SW 1271 (cell line): ENCODE results near the gene BCAS4.
"Not testable (repeated sequence)": the region's sequence is repeated elsewhere in the genome, so short reads cannot be mapped to it uniquely, and the experiment has no call there.

Experiments used
- DNase-seq, 2 experiments: peaks; one replicate each; lab custom pipeline; 2025; lab: John Stamatoyannopoulos, UW

BCAS4 gene

DNA sequence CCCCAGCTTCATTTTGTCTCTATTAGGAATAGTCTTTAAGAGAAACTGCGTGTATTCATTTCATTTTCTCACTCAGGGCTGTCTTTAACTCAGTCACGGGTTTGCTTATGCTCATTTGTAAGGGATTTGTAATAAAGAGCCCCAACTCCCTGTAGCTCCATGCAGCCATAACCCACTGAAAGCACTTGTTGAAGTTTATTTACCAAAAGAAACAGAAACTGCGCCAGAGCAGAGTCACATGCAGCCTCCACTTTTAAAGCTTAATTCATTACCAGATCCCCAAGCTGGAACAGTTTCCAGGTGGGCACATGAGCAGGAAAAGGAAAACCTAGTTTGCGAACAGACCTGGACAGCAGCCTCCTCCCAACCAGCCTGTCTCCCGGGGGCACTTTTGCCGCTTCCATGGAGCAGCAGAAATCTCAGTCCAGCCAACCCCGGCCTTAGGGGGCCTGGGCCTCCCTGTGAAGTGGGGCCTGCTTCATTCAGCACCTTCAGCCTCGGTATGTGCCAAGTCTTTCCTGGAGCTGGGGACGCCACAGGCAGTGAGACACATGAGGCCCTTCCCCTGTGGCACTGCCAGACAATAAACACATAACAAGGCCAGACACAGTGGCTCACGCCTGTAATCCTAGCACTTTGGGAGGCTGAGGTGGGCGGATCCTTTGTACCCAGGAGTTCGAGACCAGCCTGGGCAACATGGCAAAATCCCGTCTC is 4.5 kb downstream of the BCAS4 start:
- no peak for DNase-seq

DNA sequence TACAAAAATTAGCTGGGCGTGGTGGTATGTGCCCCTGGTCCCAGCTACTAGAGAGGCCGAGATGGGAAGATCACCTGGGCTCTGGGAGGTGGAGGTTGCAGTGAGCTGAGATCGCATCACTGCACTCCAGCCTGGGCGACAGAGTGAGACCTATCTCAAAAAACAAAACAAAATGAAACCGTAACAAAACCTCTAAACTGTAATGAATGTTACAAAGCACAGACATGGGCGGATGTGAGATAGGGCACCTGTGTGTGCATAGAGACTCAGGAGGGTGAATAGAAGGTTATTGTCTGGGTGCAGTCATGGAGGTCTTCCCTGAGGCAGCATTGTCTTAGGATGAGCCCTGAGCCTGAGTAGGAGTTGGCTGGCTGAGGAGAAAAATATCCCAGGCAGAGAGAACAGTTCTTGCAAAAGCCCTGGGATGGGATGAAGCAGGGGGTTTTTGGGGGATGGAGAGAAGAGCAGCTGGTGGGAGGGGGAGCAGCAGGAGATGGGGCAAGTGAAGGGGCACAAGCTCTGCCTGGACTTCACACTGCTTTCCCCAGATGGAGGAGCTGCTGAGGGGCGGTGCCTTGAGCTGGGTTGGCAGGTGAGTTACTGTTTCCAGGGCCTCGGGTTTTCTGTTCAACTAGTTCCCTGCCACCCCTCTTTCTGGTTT is 5.2 kb downstream of the BCAS4 start:
- no peak for DNase-seq

DNA sequence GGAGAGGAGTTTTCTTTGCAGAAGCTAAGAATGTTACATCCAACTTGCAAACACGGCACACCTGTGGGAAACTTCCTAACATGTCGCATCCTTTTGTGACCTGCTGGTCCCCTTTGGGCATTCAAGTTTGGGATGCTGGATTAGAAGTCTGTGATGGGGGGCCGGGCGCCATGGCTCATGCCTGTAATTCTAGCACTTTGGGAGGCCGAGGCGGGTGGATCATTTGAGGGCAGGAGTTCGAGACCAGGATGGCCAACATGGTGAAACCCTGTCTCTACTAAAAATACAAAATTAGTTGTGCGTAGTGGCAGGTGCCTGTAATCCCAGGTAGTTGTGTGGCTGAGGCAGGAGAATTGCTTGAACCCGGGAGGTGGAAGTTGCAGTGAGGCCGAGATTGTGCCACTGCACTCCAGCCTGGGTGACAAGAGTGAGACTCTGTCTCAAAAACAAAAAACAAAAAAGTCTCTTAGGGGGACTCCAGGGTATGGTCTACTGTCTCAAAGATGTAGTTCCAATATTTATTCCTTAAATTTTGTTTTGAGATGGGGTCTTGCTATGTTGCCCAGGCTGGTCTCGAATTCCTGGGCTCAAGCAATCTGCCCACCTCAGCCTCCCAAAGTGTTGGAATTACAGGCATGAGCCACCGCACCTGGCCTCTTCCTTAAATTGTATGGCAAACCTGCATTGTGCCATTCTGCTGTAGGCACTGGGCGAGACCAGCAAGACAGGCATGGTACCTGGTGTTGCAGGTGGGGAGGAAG is 6.3 kb downstream of the BCAS4 start:
- DNase-seq: not testable (repeated sequence)

DNA sequence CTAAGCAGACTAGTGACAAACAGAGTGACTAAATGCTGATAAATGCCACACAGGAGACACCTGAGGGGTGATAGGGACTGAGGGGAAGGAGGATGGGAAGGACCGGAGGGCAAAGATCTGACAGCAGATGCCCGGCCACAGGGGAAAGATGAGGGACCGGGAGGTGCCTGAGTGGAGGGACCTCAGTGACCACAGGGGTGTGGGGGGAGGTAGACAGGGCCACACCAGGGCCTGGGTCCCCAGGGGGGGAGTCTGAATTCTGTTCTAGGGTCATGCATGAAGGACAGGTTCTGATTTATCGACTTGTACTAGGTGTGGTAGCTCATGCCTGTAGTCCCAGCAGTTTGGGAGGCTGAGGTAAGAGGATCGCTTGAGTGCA is 6.9 kb downstream of the BCAS4 start:
- DNase-seq: no peak

DNA sequence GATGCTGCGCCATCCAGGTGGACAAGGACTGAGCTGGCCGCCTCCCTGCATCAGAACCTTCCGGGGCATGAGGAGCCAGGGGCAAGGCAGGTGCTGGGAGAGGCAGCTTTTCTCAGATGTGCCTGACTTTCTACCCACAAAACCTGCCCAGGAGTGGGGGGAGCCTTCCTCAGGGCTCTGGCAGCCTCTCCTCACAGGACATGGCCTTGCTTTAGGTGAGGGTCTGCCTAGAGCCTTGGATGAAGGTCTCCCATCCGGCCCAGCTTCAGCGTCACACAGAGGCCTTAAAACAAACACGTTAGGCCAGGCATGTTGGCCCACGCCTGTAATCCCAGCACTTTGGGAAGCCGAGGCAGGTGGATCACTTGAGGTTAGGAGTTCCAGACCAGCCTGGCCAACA is 7.4 kb downstream of the BCAS4 start:
- no peak for DNase-seq

DNA sequence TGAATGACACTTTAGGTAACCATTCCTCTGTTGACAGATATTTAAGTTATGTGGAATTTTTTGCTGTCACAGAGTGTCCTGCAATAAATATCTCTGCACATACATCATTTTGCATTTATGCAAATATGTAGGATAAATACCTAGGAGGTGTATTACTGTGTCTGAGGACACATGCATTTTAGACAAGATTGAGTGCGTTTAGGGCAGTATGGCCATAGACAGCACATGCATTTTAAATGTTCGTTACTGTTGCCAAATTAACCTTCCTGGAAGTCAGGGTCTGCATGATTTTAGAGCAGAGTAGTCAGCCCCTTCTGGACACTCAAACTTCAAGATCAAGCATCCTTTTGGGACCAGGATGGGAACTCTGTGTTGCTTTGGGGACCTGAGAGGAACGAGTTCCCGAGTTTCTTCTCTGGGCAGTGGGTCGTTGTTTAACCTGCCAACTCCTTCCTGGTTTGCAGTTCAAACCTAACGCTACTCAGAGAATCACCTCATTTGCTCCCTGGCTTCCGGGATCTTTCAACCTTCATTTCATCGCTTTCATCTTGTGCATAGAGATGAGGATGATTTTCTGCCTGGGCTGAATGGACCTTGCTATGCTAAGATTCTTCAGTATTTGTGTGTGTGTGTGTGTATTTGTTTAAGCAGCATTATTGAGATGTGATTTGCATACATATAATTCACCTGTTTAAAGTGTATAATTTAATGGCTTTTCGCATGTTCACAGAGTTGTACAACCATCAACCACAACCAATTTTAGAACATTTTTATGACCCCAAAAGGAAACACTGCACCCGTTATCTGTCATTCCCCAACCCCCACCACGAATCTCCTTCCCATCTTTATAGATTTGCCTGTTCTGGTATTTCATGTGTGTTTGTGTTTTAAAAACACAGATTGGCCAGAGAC is 9.8 kb downstream of the BCAS4 start:
- DNase-seq: no peak

DNA sequence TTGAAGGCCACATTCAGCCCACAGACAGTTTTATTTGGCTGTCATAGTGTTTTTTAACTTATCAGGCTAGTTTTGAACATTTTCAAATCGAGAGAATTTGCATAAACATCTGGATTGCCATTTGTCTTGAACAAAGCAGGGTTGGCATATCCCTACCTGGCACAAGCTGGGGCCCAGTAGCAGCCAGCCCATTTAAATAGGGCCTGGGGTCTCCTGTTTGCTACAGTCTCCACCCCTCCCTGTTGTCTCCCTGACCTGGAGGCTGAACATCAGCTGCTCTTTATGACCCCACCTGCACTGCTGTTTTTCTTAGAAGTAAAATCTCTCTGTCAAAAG is 10.5 kb downstream of the BCAS4 start:
- DNase-seq: no peak

DNA sequence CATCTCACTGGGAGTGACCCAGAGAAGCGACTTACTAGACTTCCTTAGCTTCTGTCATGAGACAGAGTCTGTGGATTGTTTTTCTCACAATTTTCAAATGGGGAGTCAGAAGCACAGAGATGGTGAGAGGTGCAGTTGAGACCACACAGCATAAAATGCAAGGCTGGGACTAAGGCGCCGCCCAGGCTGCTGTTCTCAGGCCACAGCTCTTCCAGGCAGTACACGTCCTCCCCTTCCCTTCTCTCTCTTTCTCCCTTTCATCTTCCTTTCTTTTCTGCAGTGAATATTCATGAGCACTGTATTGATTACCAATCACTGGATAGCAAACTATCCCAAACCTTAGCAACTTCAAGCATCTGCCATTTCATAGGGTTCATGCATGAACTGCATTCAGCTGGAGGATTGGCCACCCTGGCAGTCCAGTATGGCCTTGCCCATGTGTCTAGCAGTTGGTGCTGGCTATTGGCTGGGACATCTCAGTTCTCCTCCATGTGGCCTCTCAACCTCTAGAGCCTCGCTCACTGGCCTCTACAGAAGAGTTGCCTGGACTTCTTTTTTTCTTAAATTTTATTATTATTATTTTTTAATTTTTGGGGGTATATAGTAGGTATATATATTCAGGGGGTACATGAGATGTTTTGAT is 11.4 kb downstream of the BCAS4 start:
- no peak for DNase-seq

DNA sequence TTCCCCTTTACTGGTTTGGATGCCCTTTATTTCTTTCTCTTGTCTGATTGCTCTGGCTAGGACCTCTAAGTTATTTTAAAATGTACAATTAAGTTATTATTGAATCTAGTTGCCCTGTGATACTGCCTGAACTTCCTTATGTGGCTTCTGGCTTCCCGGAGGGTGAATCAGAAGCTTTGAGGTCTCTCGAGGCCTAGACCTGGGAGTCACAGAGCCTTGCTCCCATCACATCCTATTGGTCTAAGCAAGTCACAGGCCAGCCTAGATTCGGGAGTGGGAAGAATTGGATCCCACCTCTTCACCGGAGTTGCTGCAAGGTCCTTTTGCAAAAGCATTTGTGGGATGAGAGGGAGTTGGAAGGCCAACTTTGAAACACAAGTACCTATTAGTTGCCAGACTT is 15.2 kb downstream of the BCAS4 start:
- no peak for DNase-seq

DNA sequence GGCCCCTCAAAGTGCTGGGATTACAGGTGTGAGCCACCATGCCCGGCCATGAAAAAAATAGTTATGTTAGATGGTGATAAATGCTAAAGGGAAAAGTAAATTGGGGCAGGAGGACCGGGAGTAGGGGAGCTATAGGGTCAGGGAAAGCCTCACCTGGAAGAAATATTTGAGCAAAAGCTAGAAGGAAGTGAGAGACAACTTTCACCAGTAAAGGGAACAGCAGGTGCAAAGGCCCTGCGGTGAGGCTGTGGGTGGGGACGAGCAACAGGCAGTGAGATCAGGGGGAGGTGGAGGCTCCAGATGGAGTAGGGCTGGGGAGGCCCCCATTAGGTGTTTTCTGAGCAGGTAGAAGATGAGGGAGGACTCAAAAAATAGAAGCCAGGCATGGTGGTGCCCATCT is 16.0 kb downstream of the BCAS4 start:
- no peak for DNase-seq

DNA sequence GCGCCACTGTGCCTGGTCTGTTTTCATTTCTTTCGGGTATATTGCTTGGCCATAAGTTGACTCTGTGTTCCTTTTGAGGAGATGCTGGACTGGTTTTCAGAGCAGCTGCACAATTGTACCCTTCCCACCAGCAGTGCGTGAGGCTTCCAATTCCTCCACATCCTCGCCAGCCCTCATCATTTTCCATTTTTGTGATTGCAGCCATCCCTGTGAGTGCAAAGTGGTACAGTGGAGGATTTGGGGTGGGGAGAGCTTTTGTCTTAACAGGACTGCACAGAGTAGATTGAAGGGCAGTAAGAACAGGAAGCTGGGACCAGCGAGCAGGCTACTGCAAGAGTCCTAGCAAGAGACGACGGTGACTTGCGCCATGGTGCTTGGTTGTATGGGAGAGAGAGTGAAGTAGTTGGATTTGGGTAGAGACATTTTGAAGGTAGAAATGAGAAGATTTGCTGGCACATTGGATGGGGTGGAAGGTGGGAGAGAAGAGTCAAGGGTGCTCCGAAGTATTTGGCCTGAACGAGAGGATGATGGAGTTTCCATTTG is 18.3 kb downstream of the BCAS4 start:
- DNase-seq: no peak

DNA sequence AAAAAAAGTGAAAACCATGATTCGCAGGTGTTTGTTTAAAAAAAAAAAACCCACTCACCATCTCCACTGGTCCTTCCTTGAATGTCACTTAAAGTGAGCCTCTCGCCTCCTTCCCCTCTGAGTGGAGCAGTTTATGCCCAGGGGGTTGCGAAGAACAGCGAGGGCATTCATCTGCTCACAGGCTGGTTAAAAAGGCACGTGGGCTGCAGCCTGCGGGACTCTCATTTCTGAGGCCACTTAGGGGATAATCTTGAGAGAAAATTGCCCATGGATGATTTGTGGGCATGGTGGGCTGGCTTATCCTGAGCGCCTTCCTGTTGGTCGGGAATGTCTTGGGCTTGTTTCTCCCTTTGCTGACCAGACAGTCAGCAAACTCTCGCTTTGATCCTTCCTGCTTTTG is 18.9 kb downstream of the BCAS4 start:
- DNase-seq: no peak

DNA sequence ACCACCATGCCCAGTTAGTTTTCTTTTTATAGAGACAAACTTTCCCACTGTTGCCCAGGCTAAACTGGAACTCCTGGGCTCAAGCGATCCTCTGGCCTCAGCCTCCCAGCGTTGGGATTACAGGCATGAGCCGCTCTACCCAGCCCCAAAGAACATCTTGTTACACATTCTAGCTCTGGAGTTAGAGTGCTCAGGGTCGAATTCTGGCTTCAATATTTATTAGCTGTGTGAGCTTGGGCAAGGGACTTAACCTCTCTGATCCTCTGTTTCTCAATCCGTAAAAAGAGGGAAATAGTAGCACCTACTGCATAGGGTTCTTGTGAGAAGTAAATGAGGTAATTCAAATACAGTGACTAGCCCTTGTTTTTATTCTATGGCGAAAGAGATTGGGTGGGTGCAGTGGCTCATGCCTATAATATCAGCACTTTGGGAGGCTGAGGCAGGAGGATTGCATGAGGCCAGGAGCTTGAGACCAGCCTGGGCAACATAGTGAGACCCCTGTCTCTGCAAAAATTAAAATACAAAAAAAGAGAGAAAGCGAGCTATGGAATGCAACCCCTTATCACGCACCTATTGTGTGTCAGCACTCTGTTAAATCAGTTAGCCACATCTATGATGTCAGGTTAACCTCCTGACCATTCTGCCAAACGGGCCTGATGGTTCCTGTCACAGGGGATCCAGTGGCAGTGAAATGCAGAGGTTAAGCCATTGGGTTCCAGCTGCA is 19.7 kb downstream of the BCAS4 start:
- no peak for DNase-seq

DNA sequence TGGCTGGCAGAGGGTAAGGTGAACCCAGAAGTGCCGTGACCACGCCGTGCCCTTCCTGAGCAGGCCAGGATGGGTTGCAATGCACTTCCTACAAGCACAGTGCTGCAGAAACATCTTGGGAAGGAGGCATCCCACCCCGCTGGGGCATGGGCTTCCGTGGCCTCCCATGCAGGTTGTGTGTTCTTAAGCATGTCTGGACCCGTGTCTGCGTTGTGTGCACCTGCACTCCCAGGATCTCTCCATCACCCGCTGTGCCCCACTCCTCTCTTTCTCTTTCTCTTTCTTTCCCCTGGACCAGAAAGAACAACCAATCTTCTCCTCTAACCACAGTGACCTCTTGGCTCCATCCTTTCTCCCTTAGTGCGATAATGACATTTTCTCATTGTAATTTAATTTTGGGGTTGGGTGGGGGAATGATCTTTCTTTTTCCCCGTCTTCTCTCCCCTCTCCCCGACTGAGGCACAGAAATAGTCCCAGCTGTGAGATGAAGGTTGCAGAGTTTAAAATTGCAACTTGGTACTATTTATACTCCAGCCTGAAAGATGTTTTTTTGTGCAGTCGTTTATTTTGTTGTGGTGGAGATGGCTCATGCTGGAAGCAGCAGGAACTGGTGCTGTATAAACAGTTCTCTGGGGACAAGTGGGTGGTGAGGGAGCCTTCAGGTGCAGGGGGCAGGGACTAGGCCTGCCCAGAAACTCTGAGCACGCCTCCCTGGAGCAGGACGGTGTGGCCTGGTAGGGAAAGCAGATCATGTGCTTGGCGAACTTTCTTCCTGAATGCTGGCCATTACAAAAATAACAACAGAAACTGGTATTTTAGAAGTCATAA is 20.5 kb downstream of the BCAS4 start:
- DNase-seq: no peak

DNA sequence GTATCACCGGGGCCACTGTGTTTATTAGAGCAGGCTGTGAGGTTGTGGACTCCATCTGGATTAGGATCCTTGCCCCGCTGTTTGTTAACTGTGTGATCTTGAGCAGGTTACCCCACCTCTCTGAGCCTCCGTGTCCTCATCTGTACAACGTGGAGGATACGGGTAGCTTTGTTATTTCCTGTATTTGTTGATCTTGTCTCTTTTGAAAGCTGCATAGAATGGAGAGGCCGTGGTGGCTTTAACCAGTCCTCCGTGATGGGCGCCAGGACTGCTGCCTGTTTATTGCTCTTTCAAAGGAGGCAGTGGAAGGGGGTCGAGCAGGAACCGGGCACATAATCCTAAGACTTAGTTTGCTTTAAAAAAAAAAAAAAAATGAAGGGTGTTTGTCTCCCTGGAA is 22.9 kb downstream of the BCAS4 start:
- DNase-seq: no peak

DNA sequence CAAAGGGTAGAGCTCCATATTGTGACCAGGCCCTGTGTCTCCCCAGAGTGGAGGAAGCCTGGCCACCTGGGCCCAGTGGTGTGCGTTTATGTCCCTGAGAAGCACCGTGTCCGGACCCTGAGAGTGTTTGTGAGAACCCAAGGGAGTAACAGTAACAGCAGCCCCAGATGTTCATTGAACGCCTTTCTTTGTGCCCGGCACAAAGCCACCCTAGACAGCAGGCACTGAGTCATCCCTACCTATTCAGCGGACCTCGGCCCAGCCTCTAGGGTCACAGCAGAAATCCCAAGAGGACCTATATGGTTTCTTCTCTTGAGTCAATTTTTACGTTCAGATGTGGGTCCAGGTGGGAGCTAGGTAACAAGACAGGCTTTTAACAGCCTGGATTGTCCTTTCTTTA is 24.5 kb downstream of the BCAS4 start:
- DNase-seq: no peak

DNA sequence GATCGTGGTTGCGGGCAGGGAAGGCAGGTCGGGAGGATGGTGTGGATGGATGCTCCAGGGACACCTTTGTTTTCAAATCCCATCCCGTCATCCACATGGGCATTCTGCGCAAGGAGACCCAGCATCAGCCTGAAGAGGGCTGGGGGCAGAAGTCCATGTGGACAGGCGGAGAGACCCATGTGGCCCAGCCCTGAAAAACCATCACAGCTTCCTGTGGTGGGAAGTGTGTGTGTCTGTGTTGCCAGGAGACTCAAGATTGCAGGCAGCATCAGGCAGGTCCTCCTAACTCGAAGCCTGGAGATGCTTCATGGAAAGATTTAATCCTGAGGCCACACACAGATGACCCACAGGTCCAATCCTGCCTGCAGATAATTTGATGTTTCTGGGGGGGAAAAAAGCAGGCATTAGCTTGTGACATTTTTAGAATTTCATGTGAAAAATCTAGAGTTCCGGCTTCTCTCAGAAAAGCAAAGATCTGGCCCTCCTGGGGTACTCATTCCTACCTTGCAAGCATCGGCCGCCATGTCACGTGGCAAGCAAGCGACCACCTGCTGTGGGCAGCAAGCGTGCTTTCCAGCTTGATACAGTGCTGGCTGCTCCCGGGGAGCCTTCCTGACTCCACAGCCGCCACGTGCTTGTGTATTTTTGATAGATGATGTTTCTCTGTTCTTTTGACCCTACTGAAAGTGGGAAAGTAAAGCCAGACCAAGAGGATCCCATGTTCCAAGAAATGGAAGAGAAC is 25.8 kb downstream of the BCAS4 start:
- DNase-seq: no peak

DNA sequence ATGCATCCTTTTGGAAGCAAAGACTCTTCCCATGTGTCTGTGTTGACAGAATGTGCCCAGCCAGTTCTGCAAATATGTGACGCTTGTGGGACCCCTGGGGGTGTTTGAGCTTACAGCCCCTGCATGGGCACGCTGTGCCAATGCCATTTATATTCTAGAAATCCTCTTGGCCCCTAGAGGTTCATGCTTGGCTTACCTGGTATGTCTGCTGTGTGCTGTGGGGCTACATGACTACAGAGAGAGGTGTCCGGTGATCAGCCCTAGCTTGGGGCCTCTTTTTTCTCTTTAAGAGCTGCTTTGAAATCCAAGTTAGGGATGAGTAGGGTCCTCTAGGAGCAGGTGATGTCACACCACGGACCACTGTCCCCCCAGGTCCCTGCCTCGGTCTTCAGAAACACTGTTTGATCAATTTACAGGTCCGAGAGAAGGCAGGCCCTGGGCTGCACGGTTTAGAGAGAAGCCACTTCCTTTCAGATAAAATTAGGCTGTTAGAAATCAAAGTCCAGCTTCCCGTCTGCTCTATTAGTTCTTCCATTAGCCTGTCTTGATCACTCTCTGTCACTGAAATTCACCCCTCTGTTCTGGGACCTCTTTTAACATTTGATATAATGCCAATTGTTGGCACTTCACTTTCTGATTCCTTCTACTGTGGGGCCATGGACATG is 26.5 kb downstream of the BCAS4 start:
- no peak for DNase-seq

DNA sequence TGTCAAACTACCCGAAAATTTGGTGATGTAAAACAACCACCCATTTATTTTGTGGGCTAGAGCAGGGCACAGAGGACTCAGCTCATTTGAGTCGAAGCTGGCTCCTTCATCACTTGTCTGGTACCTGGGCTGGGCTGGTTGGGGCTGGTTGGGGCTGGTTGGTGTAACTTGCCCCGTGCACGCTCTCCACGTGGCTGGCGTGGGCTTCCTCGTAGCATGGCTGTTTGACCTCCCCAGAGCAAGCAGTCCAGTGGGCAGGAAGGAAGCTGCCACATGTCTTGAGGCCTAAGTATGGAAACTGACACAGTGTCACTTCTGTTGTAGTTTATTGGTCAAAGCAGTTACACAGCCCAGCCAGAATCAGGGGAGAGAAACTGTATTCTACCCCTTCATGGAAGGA is 27.1 kb downstream of the BCAS4 start:
- no peak for DNase-seq
